Endothelial cell of hepatic sinusoid (primary cell): ENCODE results near the gene TEAD1.

Source experiments
- in situ Hi-C: cut with HindIII; loops from 2 replicates; pipeline ENCODE4 v1.10.0; 2017; ENCODE audit warnings: low sequenced_read_pairs

Gene TEAD1

GRCh38 chr11:12801976-12802375, 127.8 kb downstream of the TEAD1 start:
- in situ Hi-C loops: loop anchor here (5.0 kb wide), 2 partner anchors 40 to 85 kb away; no protein-coding TSS in a partner anchor

- in situ Hi-C loops: loop anchor here (5.0 kb wide), 2 partner anchors 40 to 85 kb away; no protein-coding TSS in a partner anchor
Measured at GRCh38 chr11:12802418-12803085, 128.3 kb downstream of the TEAD1 start.

GRCh38 chr11:12803086-12803826, 129.0 kb downstream of the TEAD1 start:
- in situ Hi-C loops: loop anchor here (5.0 kb wide), 2 partner anchors 39 to 86 kb away; no protein-coding TSS in a partner anchor

DNA sequence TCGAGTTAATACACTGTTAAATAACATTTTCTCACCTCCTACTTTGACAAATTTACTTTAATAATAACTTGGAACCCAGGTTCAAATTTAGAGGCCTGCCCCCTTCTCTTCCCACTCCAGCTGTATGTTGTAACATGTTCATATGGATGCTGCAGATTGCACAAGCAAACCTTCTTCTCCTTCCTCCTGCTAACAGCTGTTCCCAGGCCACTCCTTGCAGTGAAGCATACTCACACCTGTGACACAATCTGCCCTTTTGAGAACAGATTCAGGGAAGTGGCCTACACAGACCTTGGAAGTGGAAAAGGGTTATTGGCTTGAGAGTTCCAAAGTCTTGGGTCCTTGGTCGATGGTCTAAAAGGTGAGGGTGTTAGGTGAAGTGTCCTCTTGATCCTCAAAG, 131.9 kb downstream of the TEAD1 start:
- in situ Hi-C loops: no loop called here

DNA sequence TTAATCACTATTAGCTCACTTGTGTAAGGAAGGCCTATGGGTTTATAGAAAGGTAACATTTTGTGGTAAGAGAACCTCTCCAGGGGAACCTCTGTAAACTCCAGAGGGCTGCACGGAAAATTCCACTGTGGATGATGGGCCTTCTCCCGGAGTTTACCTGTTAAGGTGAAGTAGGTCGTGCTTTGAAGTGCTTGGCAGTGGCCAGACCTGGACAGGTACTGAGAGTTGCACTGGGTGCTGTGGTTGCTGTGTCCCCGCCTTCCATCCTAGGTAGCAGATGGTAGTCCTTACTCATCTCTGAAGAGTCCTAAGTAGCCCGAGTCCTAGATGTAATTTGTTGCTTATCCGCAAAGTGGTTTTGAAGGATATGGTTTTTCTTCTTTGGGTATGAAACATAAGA, 133.4 kb downstream of the TEAD1 start:
- in situ Hi-C loops: no loop called here

DNA sequence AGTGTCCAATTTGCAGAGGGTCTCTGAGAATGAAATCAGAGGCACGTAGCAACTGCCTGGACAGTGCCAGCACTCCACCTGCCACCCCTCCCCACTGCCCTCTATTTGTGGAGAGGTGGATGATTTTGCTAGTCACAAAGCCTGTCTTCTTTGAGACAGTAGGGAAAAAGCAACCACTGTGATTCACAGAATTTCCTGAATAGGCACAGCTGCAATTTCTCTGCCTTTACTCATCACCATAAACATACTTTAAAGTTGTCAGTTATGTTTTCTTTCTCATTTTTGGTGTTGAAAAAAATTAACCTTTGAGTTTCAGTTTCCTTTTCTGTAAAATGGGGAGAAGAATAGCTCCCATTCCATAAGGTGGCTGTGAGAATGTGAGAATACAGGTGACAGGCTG, 134.3 kb downstream of the TEAD1 start:
- in situ Hi-C loops: no loop called here

GRCh38 chr11:12809364-12809763, 135.1 kb downstream of the TEAD1 start:
- in situ Hi-C loops: no loop called here

- in situ Hi-C loops: no loop called here
Measured at GRCh38 chr11:12809864-12810567, 135.8 kb downstream of the TEAD1 start.

- in situ Hi-C loops: no loop called here
Measured at GRCh38 chr11:12810568-12810894, 136.3 kb downstream of the TEAD1 start.

- in situ Hi-C loops: no loop called here
Measured at GRCh38 chr11:12811861-12812260, 137.6 kb downstream of the TEAD1 start.

DNA sequence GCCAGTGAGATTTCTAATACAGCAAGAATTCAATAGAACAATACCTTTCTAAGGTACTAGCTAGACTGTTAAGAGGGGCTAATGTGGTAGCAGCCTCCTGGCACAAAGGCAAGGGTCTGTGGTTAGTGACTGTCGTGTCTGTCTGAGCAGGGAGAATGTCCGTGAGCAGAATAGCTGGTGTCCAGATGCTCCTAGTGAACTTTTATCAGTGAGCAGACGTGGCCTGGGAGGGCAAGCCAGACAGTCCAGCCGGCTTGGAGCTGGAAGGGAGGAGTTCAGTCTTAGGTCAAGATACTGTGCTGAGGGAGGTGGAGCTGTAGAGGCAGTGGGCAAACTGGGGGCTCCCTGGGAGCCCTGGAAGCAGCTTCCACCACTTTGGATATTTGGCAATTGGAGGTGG, 138.6 kb downstream of the TEAD1 start:
- in situ Hi-C loops: no loop called here

- in situ Hi-C loops: no loop called here
Measured at GRCh38 chr11:12813371-12814225, 139.4 kb downstream of the TEAD1 start.

DNA sequence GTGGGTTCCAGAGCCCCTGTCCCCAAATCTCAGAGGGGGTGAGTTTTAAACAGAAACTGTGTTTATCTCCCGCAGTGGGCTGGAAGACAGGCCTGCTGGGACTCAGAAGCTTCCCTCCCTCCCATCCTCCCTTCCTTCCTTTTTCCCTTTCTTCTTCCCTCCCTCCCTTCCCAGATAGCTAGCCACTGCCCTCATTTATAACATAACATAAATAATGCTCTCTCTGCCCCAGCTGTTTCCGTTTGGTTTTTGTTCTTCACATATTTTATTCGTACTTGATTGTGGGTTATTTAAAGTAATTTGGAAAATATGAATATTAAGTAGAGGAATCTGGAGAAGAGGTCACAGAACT, 140.9 kb downstream of the TEAD1 start:
- in situ Hi-C loops: no loop called here

DNA sequence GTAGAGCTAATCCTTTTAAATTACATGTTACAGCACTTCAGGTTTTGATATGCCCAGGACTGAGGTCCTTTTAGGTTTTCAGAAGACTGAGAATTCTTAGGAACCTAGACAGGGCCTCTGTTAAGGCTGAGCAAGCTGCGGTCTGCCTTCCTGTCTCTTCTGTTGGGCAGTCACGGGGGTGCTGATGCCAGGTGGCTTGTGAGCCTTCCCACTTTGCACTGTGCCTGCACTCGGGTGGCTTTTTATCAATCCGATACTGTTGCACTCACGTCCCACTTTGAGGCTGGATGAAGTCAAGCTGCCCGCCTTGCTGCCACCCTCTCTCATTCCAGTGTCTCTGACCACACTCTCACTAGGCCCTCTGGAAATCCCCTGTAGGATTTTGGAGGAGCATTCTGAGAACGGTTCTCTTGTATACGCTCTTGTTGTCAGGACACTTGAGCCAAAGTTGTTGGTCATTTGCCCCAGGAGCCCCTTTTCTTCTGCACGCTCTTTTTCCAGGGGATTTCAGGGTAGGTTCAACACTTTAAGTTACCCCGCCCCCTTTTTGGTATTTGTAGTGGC, 141.8 kb downstream of the TEAD1 start:
- in situ Hi-C loops: no loop called here

DNA sequence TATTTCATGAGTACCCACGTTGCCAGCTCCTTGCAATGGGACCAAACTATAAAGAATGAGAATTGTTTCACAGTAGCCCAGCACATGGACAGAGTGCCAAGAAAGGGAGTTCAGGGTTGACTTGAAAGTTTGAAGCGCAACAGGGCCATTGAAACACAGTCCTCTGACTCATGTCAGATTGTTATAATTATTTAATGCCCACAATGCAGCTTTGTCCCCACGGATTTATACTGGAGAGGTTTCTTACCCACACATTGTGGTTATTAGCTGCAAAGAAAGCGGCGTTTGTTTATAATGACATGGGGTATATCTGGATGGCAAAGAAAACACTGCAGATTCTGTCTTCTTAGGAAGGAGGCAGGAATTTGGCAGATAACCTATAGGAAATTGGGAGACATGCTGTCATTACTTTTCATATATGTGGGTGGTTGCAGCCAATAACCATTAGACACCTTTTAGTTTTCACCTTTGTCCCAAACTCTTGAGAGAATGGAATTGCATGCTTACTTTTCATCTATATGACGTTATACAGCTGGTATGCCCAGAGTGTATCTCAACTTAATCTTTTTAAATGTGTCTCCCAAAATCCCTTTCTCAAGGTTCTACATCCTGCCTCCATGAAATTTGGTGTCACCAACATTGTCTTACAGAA, 143.6 kb downstream of the TEAD1 start:
- in situ Hi-C loops: no loop called here

DNA sequence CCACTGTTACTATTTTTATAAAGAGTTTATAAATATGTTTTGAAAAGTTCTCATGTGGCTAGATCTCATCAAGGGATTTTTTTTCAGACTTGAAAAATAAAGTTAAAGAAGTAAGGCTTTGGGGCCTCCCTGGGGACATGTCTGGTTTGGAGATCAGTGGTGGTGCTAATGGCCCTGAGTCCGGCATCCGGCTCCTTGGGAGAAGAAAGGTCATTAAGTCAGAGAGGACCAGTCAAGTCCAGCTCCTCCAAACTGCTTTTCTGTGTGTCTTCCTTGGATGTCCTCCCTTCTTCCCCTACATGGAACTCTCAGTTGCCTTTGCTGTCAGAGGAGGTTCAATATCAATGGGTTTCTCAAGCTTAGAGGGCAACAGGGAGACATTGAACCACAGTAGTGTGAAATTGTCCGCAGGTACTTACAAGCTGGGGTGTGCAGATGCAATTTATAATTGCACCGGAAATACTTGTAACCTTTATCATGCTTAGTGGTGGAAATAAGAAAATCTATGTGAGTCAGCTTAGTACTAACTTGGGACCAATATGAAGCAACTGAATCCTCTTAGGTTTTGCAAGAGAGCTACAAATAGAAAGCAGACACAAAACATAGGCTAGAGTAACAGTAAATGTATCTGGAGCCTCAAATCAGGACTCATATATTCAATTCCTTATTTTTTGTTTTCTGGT, 144.3 kb downstream of the TEAD1 start:
- in situ Hi-C loops: no loop called here

DNA sequence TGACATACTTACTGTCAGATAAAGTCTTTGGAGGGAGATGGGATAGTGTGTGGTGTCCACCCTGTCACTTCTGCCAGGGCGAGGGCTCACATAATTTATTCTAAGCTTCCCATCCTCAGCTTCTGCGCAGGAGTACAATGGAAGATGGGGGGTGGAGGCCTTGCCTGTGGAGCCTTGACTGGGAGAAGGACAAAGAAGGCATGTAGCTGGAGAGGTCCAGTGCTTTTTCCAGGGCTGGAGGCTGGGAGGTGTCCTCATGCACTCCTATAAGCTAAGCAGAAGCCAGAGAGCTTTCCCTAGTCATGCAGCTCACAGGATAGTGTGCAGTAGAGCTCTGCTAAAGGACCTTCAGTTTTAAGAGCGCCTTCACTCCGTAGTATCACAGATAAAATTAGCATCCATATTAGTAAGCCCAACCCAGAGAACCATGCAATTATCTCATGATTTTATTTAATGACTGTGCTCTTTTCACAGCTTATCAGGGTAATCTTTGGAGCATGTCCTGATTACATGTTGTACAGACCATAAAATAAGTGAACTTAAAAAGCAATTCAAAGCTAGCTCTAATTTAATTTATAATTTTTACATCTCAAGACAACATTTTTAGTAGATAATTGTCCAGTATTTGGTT, 148.3 kb downstream of the TEAD1 start:
- in situ Hi-C loops: no loop called here

DNA sequence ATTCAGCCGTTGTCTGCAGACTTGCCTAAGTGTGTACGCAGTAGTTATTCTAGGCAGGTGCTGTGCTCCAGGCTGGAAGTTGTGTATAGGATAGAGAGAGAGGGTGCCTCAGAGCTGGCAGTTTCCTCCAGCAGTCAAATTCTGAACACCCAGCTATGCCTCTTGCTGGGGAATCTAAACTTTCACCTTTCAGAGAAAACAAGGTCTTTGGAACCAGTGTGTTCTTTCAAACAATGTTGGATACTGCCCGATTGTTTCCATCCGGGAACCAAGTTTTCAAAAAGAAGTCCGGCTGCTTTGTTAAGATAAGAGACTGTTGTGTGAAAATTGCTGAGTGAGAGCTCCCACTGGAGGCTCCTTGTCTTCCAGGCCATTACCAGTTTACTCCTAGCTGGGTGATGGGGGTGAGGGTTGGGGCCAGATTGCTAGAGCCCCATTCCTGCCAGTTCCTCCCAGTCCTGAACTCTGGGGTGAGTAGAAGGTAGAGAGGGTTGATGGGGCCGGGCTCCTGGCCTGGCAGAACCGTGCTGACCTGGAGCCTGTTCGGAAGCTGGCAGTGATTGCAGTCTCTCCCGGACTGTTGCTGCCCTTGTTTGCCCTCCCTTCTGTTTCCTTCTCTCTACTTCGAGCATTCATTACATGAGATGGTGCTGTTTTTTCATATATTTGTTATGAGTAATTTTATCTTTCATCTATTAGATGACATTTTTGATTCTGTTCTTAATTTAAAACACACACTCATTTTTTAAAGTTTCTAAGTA, 150.2 kb downstream of the TEAD1 start:
- in situ Hi-C loops: no loop called here
